GM18505 (cell line): ENCODE results near the gene AMOTL1.

ENCODE experiments used
- ATAC-seq: cut with Tn5 transposase; IDR thresholded peaks from one replicate; pipeline ENCODE4 v1.9.1; 2021; ENCODE audit not compliant: unreplicated experiment
- POLR2A ChIP-seq: IDR thresholded peaks from 4 replicates; pipeline ENCODE4 v1.6.1; 2011; ENCODE audit warnings: borderline replicate concordance; ENCODE audit not compliant: insufficient read depth, insufficient read length; ENCODE audit errors: extremely low read depth

AMOTL1 gene

GRCh38 chr11:94767701-94768601 is at the start of gene AMOTL1:
TSS of gene AMOTL1 (plus strand) at chr11:94768356. CDS start at chr11:94768512, 156 bp downstream.
- TF ChIP-seq POLR2A, result no peak
- ATAC-seq, result peak; percentile 63

DNA sequence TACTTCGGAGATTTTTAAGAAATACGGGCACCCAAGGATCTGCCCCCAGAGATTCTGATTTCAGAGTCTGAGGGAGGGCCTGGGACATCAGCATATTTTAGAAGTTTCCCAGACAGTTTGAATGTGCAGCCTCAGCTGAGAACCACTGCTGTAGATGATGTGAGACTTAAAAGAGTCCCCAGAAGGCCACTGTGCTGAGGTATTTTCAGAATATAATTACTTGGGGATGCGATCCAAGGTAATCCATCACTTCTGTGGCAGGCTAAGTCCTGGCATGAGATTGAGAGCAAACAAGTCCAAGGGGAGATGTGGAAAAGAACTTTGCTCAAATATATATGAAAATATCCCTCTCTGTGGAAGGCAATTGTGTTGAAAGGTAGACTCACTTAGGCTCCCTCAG is 48.3 kb upstream of the AMOTL1 start:
- no peak for ATAC-seq
- TF ChIP-seq POLR2A, result no peak

DNA sequence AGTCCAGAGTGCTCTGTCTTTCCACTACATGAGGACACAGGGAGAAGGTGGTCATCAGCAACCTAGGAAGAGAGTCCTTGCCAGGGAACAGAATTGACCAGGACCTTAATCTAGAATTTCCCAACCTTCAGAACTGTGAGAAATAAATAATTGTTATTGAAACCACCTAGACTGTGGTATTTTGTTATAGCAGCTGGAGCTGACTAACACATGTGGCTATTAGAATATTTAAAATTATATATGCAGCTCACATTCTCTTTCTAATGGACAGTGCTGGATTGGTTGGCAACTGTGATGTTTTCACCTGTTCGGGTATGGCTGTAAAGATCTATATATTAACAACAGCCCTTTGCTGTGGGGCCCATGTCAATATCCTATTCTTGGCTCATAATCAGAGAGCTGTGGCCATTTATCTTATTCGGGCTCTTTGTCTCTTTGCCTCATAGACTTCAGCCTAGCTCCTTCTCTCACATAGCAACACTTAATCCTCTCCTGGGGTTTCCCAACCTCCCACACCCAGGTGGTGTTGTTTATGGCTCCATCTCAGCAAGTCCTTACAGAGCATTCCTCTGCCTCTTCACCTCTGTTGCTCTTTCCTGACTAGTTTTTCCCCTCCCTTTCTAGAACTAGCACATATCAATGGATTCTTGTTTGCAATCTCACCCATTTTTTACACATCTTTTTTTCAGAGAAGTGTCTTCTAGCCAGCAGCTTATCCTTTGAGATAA is 46.4 kb upstream of the AMOTL1 start:
- ATAC-seq, result no peak
- no peak for TF ChIP-seq POLR2A

- TF ChIP-seq POLR2A, result no peak
- ATAC-seq, result no peak
Measured at GRCh38 chr11:94722735-94723134, 45.4 kb upstream of the AMOTL1 start.

GRCh38 chr11:94725097-94725496 is 43.1 kb upstream of the AMOTL1 start:
- ATAC-seq, result no peak

GRCh38 chr11:94727819-94728218 is 40.3 kb upstream of the AMOTL1 start:
- no peak for ATAC-seq
- TF ChIP-seq POLR2A, result no peak

More at GRCh38 chr11:94725097-94725496, 43.1 kb upstream of the AMOTL1 start:
- TF ChIP-seq POLR2A, result no peak

DNA sequence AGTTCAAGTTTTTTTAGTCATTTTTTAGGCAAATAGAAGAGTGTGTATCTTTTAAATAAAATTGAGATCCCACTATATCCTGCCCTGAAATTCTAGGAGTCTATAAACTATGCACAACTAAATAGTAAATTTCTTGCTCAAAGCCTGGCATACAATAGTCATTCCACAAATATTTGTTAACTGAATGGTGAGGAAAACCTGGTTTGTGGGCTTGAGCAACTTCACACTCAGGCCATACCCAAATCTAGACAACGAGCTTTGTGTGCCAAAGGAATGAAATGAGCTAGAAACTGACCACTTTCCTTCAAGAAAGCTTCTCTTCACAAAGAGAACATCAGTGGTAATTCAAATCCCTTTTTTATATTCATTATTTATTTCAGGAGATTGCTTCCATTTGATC is 39.6 kb upstream of the AMOTL1 start:
- no peak for ATAC-seq
- no peak for TF ChIP-seq POLR2A

DNA sequence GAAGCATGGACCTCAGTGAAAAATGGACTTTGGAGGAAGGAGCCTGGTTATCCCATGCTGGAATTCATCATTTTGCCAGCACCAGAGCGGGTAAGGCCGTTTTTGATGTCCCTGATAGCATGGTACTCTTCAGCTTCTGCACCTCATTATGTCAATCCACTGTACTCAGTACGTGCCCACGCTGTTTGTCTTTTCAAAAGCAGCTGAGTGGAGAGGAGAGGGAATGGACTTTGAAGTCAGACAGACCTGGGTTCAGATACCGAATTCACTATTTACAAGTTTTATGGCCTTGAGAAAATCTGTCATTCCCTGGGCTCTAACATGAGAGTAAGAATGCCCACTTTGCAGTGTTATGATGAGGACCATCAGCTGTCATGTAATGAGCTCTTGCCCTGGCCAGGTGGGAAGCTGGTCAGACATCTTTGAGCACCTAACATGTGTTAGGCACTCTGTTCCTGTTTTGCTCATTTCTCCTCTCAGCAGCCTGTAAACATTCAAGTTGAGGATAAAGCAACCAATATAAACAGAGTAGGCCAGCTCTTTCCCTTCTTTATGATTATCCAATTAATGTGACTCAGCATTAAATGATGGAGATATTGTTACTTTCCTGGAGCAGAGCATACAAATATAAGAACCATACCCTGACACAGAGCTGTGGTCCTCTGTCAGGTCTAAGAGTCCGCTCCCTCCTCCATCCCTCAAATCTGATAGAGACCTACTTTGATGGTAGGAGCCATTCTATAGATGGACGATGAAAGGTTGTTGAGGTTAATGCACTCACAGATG is 39.0 kb upstream of the AMOTL1 start:
- TF ChIP-seq POLR2A, result no peak
- ATAC-seq, result no peak

DNA sequence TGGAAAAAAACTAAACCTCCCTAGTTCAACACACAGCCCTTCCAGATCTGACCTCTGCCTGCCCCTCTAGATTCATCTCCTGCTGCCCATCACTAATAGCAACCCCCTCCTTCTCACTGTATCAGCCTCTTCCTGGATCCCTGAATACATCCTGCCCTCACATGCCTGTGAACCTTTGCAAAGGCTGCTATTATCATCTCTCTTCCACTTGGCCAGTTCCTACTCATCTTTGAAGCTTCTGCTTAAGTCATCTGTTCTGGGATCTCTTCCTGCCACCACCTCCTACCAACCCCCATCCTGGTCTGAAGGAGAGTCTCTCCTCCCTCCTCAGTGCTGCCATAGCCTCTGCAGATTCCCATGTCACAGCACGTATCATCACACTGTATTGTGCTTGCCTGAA is 38.0 kb upstream of the AMOTL1 start:
- ATAC-seq, result no peak
- no peak for TF ChIP-seq POLR2A

DNA sequence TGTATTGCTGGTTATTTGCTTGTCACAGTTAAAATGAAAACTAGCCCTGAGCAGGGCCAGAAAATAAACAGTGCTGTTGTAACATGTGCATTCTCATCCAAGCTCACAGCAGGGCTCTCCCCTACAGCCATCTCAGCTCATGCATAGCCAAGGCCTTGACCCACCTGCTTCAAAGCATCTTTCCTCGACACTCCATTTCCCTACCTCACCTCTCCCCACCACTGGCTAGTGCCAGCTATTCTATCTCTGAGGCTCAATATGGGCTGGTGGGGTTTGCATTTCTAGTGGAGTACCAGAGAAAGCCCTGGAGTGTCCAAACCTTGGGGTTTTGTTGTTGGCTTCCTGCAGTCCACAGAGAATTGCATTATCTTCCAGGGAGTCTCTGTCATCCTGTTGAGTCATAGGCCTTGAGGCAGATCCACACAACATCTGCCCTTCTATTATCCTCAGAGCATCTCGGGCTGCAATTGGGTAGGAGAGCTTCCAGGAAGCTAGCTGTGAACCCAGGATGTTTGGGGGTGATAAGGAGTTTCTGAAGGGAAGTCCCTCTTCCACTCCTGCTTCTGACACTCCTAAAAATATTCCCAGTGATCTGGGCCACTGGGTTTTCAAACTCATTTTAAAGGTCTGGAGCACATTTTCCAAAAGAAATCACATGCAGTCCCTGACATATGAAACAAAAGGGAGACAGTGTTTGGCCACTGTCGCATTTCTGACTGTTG is 36.1 kb upstream of the AMOTL1 start:
- ATAC-seq, result no peak
- TF ChIP-seq POLR2A, result no peak

- no peak for TF ChIP-seq POLR2A
- ATAC-seq, result no peak
Measured at GRCh38 chr11:94732617-94733281, 35.4 kb upstream of the AMOTL1 start.
